GM21825 (cell line): Measurements from ENCODE around the gene ZNF502.
"Not testable (repeated sequence)": the region's sequence is repeated elsewhere in the genome, so short reads cannot be mapped to it uniquely, and the experiment has no call there.

Experiments
- ATAC-seq: cut with Tn5 transposase; IDR thresholded peaks from one replicate; pipeline ENCODE4 v1.9.1; 2021; ENCODE audit warnings: mild to moderate bottlenecking, moderate library complexity; ENCODE audit not compliant: unreplicated experiment

The ZNF502 gene

GRCh38 chr3:44712455-44713075 lies at the start of gene ZNF502:
ZNF502 (plus strand) TSS chr3:44712660; CDS start chr3:44720262, 7,602 bp downstream.
- no peak for ATAC-seq

GRCh38 chr3:44665173-44665572 lies 47.3 kb upstream of the ZNF502 start:
- ATAC-seq = no peak

- ATAC-seq = no peak
Observed at GRCh38 chr3:44666346-44666745, 46.1 kb upstream of the ZNF502 start.

GRCh38 chr3:44669760-44670159 lies 42.7 kb upstream of the ZNF502 start:
- no peak for ATAC-seq

GRCh38 chr3:44673466-44673865 lies 39.0 kb upstream of the ZNF502 start:
- not testable (repeated sequence) for ATAC-seq

- no peak for ATAC-seq
Observed at GRCh38 chr3:44674211-44674610, 38.2 kb upstream of the ZNF502 start.

- no peak for ATAC-seq
Observed at GRCh38 chr3:44678480-44679116, 33.9 kb upstream of the ZNF502 start.

- no peak for ATAC-seq
Observed at GRCh38 chr3:44680921-44681455, 31.5 kb upstream of the ZNF502 start.

GRCh38 chr3:44682182-44682896 lies 30.1 kb upstream of the ZNF502 start:
- ATAC-seq = no peak

- peak; percentile 83 for ATAC-seq
Observed at GRCh38 chr3:44685128-44685800, 27.2 kb upstream of the ZNF502 start.

GRCh38 chr3:44687898-44688297 lies 24.6 kb upstream of the ZNF502 start:
- no peak for ATAC-seq

- no peak for ATAC-seq
Observed at GRCh38 chr3:44721231-44722102, 9.0 kb downstream of the ZNF502 start.

- ATAC-seq = no peak
Observed at GRCh38 chr3:44722103-44722401, 9.6 kb downstream of the ZNF502 start.

GRCh38 chr3:44729384-44729910 lies 17.0 kb downstream of the ZNF502 start, which contains the start of gene ZNF501:
ZNF501 (plus strand) TSS chr3:44729635; CDS start chr3:44734422, 4,787 bp downstream.
- ATAC-seq = peak; percentile 92

- no peak for ATAC-seq
Observed at GRCh38 chr3:44734646-44735168, 22.2 kb downstream of the ZNF502 start.

GRCh38 chr3:44761101-44761423 lies 48.6 kb downstream of the ZNF502 start:
- ATAC-seq = no peak

- peak; percentile 80 for ATAC-seq
Observed at GRCh38 chr3:44761424-44762169, 49.1 kb downstream of the ZNF502 start, which contains the start of the genes KIAA1143 and KIF15. KIAA1143 (minus strand) TSS chr3:44761619; CDS start chr3:44761602, 17 bp downstream. KIF15 (plus strand) TSS chr3:44761794; CDS start chr3:44761866, 72 bp downstream.

- ATAC-seq = no peak
Observed at GRCh38 chr3:44762170-44762677, 49.8 kb downstream of the ZNF502 start.

- no peak for ATAC-seq
Observed at GRCh38 chr3:44762690-44763089, 50.2 kb downstream of the ZNF502 start.
